ENCODE measurements around the gene SORBS1.

The SORBS1 gene

GRCh38 chr10:95442341-95442740 is 118.8 kb downstream of the SORBS1 start:
- no peak overlapping the region for H3K27ac ChIP-seq
- TF ChIP-seq, protein P1, sequence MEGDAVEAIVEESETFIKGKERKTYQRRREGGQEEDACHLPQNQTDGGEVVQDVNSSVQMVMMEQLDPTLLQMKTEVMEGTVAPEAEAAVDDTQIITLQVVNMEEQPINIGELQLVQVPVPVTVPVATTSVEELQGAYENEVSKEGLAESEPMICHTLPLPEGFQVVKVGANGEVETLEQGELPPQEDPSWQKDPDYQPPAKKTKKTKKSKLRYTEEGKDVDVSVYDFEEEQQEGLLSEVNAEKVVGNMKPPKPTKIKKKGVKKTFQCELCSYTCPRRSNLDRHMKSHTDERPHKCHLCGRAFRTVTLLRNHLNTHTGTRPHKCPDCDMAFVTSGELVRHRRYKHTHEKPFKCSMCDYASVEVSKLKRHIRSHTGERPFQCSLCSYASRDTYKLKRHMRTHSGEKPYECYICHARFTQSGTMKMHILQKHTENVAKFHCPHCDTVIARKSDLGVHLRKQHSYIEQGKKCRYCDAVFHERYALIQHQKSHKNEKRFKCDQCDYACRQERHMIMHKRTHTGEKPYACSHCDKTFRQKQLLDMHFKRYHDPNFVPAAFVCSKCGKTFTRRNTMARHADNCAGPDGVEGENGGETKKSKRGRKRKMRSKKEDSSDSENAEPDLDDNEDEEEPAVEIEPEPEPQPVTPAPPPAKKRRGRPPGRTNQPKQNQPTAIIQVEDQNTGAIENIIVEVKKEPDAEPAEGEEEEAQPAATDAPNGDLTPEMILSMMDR (conservative IDR thresholded peaks at IDR 0.05), result no peak

DNA sequence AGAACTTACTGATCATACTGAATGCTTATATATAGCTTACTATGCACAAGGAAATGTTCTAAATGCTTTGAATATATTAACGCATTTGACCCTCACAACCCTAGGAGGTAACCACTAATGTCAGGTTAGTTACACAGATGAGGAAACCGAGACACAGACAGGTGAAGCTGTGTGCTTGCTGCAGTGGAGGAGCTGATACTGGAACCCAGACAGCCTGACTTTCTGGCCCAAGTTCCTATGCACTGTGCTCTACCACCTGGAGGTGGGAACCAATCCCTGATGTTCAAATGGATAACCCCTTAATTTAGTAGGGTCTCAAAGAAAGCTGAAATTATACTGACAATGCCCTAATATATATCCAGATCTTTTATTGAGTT is 119.6 kb downstream of the SORBS1 start:
- no peak overlapping the region for H3K27ac ChIP-seq
- TF ChIP-seq, protein P1 (conservative IDR thresholded peaks at IDR 0.05), result no peak

GRCh38 chr10:95440756-95441546 is 120.2 kb downstream of the SORBS1 start:
- no peak overlapping the region for H3K27ac ChIP-seq
- TF ChIP-seq, protein P1 (conservative IDR thresholded peaks at IDR 0.05), result no peak

DNA sequence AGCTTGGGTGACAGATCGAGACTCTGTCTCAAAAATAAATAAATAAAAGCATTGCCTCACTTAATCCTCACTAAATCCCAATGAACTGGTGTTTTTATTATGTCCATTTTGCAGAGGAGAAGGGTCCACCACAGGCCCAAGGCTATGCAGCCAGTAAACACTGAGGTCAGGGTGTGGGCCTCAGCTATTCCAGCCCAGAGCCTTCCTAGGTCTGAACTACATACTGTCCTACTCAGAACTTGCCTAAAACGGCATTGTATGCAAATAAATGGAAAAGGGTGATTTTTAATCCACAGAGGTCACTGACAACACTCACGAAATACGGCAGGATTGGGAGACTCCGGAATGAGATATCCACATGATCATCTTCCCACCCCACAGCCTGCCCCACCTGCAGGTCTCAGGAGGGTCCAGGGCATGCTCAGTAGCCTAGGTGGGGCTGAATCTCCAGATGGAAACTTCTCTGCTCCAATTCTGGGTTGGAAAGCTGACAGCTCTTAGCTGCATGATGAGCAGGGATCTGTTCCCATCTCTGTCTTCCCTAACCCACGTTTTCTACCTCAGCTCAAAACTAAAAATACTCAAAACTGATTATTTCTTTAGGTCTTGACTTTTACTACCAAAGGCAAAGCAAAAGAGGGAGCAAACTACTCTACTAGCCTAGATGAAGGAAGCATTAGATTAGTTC is 121.0 kb downstream of the SORBS1 start:
- H3K27ac ChIP-seq, result no peak overlapping the region
- TF ChIP-seq, protein P1 (conservative IDR thresholded peaks at IDR 0.05), result no peak

DNA sequence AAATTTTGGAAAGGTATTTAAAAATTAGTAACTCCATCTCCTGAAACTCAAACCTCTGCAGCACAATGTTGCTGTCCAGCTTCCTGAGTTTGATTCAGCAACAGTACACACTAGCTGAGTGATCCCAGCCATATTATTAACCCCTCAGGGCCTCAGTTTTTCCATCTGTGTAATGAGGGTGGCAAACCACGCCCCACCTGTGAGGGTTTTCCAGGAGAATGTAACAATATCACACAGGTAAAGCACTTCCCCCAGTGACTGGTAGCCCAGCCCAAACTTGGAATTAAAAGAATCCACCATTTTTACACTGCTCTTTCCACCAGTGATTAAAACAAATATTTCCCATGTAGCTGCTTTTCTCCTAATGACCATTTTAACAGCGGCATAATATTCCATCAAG is 122.4 kb downstream of the SORBS1 start:
- H3K27ac ChIP-seq, result no peak overlapping the region
- TF ChIP-seq, protein P1 (conservative IDR thresholded peaks at IDR 0.05), result no peak

DNA sequence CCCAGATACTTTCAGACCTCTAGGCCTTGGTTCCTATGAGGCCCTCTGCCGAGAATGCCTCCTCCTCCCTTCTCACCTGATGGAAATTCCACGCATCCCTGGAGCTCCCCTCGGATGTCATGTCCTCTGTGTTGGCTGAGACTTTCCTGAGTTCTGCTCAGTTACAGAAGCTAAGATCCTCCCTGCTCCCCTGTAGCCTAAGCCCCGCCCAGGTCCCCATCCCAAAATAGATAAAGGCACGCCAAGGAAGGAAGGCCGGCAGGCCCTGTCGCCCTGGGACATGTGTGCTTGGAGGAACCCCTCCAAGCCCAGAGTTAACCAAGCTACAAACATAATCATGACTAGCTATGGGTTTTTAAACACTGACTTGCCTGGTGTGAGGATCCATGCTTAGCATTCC is 123.5 kb downstream of the SORBS1 start:
- TF ChIP-seq, protein P1 (conservative IDR thresholded peaks at IDR 0.05), result no peak
- no peak overlapping the region for H3K27ac ChIP-seq

DNA sequence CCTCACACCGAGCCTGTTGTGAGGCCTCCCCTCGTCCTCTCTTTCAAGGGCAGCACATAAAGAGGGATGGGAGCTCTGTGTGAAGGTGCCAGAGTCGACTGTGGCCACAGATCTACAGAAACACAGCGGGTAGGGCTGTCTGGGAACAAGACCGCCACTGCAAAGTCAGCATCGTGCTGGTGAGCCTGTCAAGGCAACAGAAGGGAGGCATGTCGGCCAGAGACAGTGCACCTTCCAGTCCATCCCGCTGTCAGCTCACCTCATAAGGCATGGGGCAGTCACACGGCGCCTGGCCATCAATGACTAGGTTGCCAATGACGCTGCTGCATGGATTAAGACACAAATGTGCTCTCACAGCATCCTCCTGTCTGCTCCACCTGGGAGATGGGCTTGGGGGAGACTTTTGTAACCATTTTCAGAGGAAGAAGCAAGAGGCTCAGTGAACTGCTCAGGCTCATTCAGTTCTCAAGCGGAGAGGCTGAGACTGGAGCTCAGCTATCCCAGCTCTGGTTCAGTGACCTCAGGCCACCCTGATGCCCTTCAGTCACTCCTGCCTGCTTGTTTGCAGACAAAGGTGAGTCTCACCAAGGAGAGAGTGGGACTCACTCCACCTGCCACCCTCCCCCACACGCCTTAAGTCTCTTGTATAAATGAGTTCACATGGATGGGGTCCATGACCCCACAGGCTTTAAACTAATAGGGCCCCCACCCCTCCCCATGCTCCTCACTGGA is 125.5 kb downstream of the SORBS1 start:
- H3K27ac ChIP-seq, result no peak overlapping the region
- TF ChIP-seq, protein P1 (conservative IDR thresholded peaks at IDR 0.05), result no peak
